ENCODE data around the gene DDX39A.

DDX39A gene

DNA sequence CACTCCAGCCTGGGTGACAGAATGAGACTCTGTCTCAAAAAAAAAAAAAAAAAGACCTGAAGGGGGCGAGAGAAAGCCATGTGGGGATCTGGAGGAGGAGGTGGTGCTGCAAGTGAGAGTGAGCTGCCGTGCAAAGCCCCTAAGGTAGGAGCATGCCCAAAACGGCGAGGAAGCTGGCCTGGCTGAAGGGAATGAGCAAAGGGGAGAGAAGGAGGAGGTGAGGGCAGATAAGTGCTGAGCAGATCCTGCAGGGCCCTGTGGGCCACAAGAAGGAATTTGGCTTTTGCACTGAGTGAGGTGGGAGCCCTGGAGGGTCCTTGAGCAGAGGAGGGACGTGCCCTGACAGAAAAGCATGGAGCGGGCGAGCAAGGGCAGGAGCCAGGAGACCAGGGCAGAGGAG lies 57.3 kb downstream of the DDX39A start:
- no peak for DNase-seq
